SK-N-SH treated with all-trans-retinoic acid at 6 μM for 48 hours (cell line): ENCODE measurements around the gene FOXA2.

Source experiments
- ARNTL ChIP-seq: fragments of 450-650 bp; formaldehyde crosslinking; IDR thresholded peaks from 2 replicates; pipeline ENCODE4 v1.5.0; 2020; ENCODE audit warnings: low read depth, mild to moderate bottlenecking, moderate library complexity, borderline replicate concordance
- GLIS3 ChIP-seq: fragments of 250-450 bp; sonication (Bioruptor Pico); IDR thresholded peaks from 2 replicates; pipeline ENCODE4 v1.5.0; 2020; ENCODE audit warnings: mild to moderate bottlenecking, moderate library complexity
- SNAI2 ChIP-seq: fragments of 250-450 bp; sonication (Bioruptor Pico); IDR thresholded peaks from 2 replicates; pipeline ENCODE4 v1.5.0; 2020; ENCODE audit warnings: mild to moderate bottlenecking, moderate library complexity
- TCF4 ChIP-seq: fragments of 250-450 bp; sonication (Bioruptor Pico); IDR thresholded peaks from 2 replicates; pipeline ENCODE4 v1.8.0; 2021; ENCODE audit warnings: mild to moderate bottlenecking, moderate library complexity, borderline replicate concordance
- ZFP30 ChIP-seq: fragments of 450-650 bp; formaldehyde crosslinking; IDR thresholded peaks from 2 replicates; pipeline ENCODE4 v1.5.0; 2022; ENCODE audit warnings: mild to moderate bottlenecking, moderate library complexity
- TF ChIP-seq, protein P1 (sequence below): fragments of 250-450 bp; sonication (Bioruptor Pico); IDR thresholded peaks from 2 replicates; pipeline ENCODE4 v1.5.1; 2020; ENCODE audit warnings: low read depth, mild to moderate bottlenecking, moderate library complexity
- TF ChIP-seq, protein P2 (sequence below): fragments of 250-450 bp; sonication (Bioruptor Pico); IDR thresholded peaks from 2 replicates; pipeline ENCODE4 v1.8.0; 2020; ENCODE audit warnings: mild to moderate bottlenecking, moderate library complexity, borderline replicate concordance
- TF ChIP-seq, protein P3 (sequence below): fragments of 250-450 bp; sonication (Bioruptor Pico); IDR thresholded peaks from 2 replicates; pipeline ENCODE4 v1.5.1; 2021; ENCODE audit warnings: mild to moderate bottlenecking, moderate library complexity
- TF ChIP-seq, protein P4 (sequence below): fragments of 250-450 bp; sonication (Bioruptor Pico); IDR thresholded peaks from 2 replicates; pipeline ENCODE4 v1.8.0; 2021; ENCODE audit warnings: low read depth, mild to moderate bottlenecking, moderate library complexity, borderline replicate concordance

DNA sequence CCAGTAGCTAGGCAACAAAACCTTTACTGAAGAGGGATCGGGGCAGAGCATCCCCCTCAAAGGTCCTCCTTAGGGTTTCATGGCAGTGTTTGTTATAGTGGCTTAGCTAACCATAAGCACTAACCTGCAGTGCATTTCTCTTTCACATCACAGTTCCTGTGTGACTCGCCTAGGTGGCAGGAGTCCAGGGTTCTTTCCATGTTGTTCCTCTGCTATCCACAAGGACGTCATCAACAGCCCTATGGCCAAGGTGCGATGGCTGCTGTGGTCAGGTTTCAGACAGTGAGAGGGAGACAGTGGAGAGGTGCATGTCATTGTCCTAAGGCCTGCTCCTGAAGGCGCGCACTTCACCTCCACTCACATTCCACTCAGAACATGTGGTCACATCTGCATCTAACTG lies 38.8 kb upstream of the FOXA2 start:
- TF ChIP-seq ZFP30 (CRISPR knock-in tag) (no peak), TCF4 (CRISPR knock-in tag) (no peak), ARNTL (no peak), SNAI2 (CRISPR knock-in tag) (no peak), GLIS3 (CRISPR knock-in tag) (no peak)
- TF ChIP-seq, protein P1, sequence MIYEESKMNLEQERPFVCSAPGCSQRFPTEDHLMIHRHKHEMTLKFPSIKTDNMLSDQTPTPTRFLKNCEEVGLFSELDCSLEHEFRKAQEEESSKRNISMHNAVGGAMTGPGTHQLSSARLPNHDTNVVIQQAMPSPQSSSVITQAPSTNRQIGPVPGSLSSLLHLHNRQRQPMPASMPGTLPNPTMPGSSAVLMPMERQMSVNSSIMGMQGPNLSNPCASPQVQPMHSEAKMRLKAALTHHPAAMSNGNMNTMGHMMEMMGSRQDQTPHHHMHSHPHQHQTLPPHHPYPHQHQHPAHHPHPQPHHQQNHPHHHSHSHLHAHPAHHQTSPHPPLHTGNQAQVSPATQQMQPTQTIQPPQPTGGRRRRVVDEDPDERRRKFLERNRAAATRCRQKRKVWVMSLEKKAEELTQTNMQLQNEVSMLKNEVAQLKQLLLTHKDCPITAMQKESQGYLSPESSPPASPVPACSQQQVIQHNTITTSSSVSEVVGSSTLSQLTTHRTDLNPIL (CRISPR knock-in tag): no peak
- TF ChIP-seq, protein P2, sequence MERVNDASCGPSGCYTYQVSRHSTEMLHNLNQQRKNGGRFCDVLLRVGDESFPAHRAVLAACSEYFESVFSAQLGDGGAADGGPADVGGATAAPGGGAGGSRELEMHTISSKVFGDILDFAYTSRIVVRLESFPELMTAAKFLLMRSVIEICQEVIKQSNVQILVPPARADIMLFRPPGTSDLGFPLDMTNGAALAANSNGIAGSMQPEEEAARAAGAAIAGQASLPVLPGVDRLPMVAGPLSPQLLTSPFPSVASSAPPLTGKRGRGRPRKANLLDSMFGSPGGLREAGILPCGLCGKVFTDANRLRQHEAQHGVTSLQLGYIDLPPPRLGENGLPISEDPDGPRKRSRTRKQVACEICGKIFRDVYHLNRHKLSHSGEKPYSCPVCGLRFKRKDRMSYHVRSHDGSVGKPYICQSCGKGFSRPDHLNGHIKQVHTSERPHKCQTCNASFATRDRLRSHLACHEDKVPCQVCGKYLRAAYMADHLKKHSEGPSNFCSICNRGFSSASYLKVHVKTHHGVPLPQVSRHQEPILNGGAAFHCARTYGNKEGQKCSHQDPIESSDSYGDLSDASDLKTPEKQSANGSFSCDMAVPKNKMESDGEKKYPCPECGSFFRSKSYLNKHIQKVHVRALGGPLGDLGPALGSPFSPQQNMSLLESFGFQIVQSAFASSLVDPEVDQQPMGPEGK (CRISPR knock-in tag): no peak
- TF ChIP-seq, protein P3, sequence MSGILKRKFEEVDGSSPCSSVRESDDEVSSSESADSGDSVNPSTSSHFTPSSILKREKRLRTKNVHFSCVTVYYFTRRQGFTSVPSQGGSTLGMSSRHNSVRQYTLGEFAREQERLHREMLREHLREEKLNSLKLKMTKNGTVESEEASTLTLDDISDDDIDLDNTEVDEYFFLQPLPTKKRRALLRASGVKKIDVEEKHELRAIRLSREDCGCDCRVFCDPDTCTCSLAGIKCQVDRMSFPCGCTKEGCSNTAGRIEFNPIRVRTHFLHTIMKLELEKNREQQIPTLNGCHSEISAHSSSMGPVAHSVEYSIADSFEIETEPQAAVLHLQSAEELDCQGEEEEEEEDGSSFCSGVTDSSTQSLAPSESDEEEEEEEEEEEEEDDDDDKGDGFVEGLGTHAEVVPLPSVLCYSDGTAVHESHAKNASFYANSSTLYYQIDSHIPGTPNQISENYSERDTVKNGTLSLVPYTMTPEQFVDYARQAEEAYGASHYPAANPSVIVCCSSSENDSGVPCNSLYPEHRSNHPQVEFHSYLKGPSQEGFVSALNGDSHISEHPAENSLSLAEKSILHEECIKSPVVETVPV (CRISPR knock-in tag): no peak
- TF ChIP-seq, protein P4, sequence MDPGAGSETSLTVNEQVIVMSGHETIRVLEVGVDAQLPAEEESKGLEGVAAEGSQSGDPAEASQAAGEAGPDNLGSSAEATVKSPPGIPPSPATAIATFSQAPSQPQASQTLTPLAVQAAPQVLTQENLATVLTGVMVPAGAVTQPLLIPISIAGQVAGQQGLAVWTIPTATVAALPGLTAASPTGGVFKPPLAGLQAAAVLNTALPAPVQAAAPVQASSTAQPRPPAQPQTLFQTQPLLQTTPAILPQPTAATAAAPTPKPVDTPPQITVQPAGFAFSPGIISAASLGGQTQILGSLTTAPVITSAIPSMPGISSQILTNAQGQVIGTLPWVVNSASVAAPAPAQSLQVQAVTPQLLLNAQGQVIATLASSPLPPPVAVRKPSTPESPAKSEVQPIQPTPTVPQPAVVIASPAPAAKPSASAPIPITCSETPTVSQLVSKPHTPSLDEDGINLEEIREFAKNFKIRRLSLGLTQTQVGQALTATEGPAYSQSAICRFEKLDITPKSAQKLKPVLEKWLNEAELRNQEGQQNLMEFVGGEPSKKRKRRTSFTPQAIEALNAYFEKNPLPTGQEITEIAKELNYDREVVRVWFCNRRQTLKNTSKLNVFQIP (CRISPR knock-in tag): no peak
